GM21360 (cell line): ENCODE results near the gene RPS6KL1.

Experiments
- ATAC-seq: cut with Tn5 transposase; IDR thresholded peaks from one replicate; pipeline ENCODE4 v1.9.1; 2021; ENCODE audit warnings: mild to moderate bottlenecking, moderate library complexity; ENCODE audit not compliant: unreplicated experiment

RPS6KL1 gene

DNA sequence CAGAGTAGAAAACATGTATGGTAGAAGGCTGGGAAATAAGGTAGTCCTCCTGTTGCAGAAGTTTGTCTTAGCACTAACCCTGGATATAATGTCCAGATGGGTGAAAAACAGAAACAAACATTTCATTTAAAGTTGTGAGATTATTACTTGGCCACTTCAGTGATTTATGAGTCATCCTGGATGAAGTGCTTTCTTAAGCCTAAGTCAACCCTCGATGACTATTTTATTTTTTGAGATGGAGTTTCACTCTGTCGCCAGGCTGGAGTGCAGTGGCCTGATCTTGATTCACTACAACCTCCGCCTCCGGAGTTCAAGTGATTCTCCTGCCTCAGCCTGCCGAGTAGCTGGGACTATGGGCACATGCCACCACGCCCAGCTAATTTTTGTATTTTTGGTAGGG, 31.2 kb downstream of the RPS6KL1 start:
- ATAC-seq, result no peak

DNA sequence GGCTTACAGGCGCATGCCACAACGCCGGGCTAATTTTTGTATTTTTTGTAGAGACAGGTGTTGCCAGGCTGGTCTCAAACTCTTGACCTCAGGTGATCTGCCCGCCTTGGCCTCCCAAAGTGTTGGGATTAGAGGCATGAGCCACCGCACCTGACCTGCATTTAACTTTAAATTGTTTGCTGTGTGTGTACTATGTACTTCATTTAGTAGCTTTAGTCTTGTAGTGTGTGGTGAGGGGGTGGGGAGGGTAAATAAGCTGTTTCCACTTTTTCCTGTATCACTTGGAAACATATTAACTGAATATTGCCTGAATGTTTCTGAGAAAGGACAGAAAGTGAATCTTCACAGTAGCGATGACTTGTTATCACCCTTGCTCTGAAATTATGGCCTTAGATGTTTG, 32.8 kb downstream of the RPS6KL1 start:
- no peak for ATAC-seq

- no peak for ATAC-seq
Measured at GRCh38 chr14:74888164-74889158, 34.6 kb downstream of the RPS6KL1 start.

- ATAC-seq, result no peak
Measured at GRCh38 chr14:74886001-74886400, 37.1 kb downstream of the RPS6KL1 start.

DNA sequence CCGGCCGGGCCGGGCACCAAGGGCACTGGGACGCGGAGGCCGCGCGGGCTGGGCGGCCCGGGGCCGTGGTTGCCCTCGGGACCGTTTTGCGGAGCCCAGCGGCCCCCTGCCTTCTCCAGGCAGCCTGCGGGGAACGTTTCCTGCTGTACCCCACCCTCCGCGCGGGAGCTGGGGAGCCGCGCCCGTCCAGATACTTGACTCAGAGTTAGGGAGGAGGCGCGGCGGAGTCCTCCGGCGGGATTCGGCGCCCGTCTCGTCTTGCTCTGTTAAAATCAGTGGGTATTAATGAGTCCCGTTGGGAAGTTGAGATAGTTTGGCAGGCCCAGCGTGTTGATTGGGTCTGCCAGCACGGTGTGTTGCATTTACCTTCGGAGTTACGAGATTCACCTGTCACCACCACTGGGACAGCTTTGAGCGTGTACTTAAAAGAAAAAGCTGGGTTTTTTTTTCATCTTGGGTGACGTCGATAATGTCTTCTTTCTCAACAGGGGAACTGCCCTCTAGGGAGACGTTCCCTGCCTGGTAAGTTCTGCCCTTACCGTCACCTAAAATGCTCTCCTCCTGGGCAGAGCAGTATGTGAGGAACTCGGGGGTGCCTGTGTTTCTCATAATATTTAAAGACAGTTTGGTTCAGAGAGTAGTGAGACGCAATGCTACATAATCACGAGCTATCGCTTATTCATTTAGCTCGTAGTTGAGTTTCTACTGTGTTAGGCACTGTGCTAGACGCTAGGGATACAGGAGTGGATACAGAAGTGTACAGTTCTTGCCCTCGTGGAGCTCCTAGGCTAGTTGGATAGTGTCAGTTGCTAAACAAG, 40.7 kb downstream of the RPS6KL1 start:
- peak; percentile 38 for ATAC-seq

GRCh38 chr14:74881431-74882102, 41.5 kb downstream of the RPS6KL1 start, which contains the start of gene DLST:
DLST (plus strand) TSS chr14:74881916; CDS start chr14:74881954, 38 bp downstream.
- ATAC-seq, result peak; percentile 76

DNA sequence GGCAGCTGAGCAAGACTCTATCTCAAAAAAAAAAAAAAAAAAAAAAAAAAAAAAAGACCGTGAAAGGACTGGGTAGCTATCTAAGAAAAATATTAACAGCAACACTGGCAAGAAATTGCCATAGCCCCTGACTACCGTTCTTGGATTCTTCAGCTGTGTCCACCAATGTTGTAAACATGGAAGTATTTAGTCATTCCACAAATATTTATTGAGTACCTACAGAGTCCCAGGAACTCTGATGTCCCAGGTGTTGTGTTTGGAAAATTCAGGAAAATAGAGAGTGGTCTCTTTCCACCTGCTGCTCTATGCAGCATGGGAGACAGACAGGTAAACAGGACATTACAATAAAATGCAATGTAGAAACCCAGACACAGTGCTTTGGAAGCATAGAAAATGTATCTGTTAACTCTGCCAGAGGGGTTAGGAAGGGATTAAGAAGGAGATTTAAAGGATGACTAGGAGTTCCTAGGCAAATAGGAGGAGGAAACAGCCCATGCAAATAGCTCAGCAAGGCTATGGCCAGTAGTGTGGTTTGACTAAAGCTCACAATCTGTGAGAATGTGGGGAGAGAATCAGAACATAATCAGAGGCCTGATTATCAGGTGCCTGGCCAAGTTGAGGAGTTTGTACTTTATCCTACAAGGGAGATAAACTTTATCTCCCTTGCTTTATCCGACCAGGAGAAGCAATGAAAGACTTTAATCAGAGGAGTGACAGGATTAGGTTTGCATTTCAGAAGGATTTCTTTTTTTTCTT, 43.5 kb downstream of the RPS6KL1 start:
- ATAC-seq, result no peak

- ATAC-seq, result no peak
Measured at GRCh38 chr14:74875941-74876913, 46.8 kb downstream of the RPS6KL1 start, which contains the start of gene PROX2. PROX2 (minus strand) TSS chr14:74876145; CDS start chr14:74863834, 12,311 bp downstream.

DNA sequence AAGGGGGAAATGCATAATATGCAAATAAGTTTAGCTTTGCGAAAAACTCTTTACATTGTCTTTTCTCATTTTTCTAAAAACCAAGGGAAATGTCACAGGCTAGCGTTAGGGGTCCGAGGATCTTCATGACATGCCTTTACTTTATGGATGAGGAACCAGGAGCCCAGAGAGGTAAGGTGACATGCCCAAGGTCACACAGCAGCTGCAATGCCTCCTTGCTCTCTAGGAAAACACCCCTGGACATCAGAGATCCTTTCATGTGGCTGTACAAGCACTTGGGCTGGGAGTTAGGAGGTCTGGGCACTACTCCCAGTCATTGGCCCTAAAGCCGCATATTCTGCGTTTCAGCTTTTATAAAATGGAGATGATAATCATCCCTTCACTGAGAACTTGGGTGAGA, 47.9 kb downstream of the RPS6KL1 start:
- ATAC-seq, result no peak

- no peak for ATAC-seq
Measured at GRCh38 chr14:74871819-74872218, 51.2 kb downstream of the RPS6KL1 start.

GRCh38 chr14:74868739-74869138, 54.3 kb downstream of the RPS6KL1 start:
- no peak for ATAC-seq

DNA sequence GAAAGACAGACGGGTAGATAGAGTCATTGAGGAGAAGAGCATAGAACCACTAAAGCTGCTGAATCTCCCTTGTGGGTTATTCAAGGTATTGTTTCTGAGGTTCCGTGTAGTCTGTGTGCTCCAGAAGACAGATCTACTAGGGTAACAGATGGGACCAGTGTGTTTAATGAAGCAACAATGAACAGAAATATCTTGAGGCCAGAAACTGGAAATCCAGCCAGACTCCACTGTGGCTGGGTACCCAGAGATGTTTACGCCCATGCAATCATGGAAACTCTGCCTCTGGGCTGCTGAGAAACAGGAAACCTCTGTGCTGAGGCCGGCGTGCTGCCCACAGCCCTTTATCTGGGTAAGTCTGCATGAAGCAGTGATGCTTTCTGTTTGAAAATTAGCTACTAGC, 55.4 kb downstream of the RPS6KL1 start:
- ATAC-seq, result no peak

- no peak for ATAC-seq
Measured at GRCh38 chr14:74866708-74867389, 56.2 kb downstream of the RPS6KL1 start.

- ATAC-seq, result no peak
Measured at GRCh38 chr14:74865156-74865555, 57.9 kb downstream of the RPS6KL1 start.

GRCh38 chr14:74864198-74864597, 58.9 kb downstream of the RPS6KL1 start:
- ATAC-seq, result no peak

DNA sequence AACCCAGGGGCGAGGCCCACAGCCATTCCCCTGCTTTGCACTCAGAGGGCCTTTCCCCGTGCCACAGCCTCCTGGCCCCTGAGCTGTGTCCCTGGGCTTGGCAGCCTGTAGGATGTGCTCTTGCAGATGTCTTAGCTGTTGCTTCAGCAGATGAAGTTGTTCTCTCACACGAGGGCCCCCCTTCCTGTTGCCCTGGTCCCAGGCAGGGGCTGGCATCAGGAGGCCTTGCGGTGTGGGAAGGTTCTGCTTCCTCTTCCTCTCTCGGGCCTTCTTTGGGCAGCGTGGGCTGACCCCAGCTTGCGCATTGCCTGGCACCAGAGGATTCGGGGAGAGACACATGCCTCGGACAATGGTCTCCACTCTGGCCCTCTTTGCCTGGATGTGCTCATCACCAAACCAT, 59.8 kb downstream of the RPS6KL1 start:
- no peak for ATAC-seq

DNA sequence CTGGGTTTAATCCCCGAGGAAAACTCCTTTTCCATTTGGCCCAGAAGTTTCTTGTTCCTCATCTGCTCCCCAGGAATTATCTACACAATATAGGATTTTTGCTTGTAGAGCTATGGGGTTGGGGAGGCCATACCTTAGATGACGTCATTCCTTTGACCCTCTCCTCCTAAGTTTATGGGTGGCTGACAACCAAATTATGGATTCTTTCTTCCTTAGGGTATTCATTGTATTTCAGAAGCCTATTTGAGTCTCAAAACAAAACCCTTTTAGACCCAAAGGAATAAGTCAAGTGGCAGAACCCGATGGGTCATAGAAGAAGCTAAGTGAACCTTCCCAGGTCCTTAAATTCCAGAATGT, 61.3 kb downstream of the RPS6KL1 start:
- no peak for ATAC-seq

DNA sequence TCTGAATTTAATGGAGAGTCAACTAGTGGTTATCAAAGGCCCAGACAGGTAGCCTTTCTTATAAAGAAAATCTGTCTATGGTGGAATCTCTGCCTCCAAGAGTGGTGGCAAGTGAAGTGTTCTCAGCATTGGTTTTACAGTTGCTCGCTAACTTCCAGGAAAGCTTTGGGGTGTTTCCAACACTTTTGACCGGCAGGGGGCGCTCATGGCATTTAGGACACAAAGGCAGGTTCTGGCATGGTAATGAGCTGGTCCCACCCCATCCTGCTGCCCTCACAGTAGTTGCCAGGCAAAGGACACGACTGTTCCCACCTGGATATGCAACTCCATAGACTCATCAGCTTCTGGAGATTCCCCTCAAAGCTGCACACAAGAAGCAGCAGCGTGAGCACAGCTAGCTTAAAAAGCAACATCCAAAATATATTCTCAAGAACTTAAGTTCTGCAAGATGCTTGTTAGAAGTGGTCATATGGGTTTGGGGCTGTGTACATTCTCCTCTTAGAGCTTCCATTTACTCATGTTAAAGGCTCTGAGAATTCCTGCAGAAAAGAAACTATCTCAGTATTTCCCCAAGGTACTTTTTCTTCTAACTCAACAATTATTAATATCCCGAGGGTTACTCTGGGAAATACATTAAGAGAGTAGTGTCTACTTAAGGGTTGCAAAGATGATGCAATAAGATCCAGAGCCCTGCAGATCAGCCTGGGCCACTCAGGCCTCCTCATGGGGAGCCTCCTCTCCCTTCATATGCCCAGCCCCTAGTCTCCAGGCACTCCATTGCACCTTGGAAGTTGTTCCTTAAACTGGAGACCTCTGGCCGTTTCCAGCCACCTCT, 61.9 kb downstream of the RPS6KL1 start:
- no peak for ATAC-seq
